Measurements from ENCODE around the gene PRSS2.

DNA sequence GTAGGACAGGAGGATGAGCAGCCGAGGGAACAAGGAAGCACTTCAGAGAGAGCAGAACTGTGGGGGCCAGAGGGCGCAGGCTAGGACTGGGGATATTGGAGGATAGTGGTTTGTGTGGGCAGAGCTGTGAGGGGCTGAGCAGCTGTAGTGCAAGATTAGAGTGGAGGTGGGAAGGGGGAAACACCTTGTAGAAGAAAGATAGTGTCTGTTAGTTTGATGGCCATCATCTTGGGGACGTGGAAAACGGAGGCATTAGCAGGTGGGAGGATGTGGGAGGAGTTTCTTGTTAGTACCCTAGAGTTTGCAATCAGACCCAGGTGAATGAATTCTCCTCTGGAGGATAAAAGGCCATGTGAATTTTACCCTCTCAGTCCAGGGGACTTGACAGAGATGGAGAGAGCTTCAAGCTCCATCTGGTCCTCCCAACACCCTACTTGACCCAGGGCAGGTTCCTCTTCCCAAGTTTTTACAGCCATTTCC, 34.0 kb downstream of the PRSS2 start:
- TF ChIP-seq, protein P1, sequence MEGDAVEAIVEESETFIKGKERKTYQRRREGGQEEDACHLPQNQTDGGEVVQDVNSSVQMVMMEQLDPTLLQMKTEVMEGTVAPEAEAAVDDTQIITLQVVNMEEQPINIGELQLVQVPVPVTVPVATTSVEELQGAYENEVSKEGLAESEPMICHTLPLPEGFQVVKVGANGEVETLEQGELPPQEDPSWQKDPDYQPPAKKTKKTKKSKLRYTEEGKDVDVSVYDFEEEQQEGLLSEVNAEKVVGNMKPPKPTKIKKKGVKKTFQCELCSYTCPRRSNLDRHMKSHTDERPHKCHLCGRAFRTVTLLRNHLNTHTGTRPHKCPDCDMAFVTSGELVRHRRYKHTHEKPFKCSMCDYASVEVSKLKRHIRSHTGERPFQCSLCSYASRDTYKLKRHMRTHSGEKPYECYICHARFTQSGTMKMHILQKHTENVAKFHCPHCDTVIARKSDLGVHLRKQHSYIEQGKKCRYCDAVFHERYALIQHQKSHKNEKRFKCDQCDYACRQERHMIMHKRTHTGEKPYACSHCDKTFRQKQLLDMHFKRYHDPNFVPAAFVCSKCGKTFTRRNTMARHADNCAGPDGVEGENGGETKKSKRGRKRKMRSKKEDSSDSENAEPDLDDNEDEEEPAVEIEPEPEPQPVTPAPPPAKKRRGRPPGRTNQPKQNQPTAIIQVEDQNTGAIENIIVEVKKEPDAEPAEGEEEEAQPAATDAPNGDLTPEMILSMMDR (IDR thresholded peaks at IDR 0.05) = no peak
- TF ChIP-seq TCF7L2 (IDR thresholded peaks at IDR 0.05; ENCODE audit: low read depth, low read length) = no peak
